OCI-LY7 (cell line): ENCODE data around the gene OR8B3. TPM values are rescaled to one million over a fixed set of nuclear protein-coding genes. Genes with fewer than 3 reads are reported as not detected.

Source experiments
- BruUV-seq: library from RNA; stranded (reverse); fragments of 400-500 nt; replicated peaks from 2 replicates; lab custom pipeline; 2021; lab: Mats Ljungman, UMichigan
- CTCF ChIA-PET: fragments of 300-600 bp; sonication (Branson Sonifier 250); formaldehyde crosslinking; loops from one replicate; lab custom pipeline; 2022; ENCODE audit warnings: antibody characterized with exemption; ENCODE audit not compliant: unreplicated experiment; lab: Charles Lee
- POLR2A ChIA-PET: fragments of 300-600 bp; sonication (Branson Sonifier 250); formaldehyde crosslinking; loops from one replicate; lab custom pipeline; 2022; ENCODE audit warnings: antibody characterized with exemption; lab: Charles Lee
- DNase-seq: peaks from one replicate; pipeline ENCODE4 v3.0.0-alpha.2; 2015; ENCODE audit warnings: low spot score
- H2AFZ ChIP-seq: fragments of 200-600 bp; sonication (generic), shearing (Covaris generic); 2 replicates; pipeline ENCODE4 v1.6.1; 2014; ENCODE audit warnings: mild to moderate bottlenecking, antibody characterized with exemption, low read length, moderate library complexity
- H3K27ac ChIP-seq: fragments of 200-600 bp; sonication (generic); 2 replicates; pipeline ENCODE4 v1.5.1; 2014; ENCODE audit warnings: mixed run types, low read depth, mild to moderate bottlenecking, moderate library complexity, low read length, inconsistent platforms; ENCODE audit not compliant: poor library complexity, severe bottlenecking
- H3K36me3 ChIP-seq: fragments of 200-600 bp; sonication (generic); 2 replicates; pipeline ENCODE4 v1.6.1; 2014; ENCODE audit warnings: mild to moderate bottlenecking, antibody characterized with exemption, low read length, moderate library complexity, mixed read lengths; ENCODE audit not compliant: insufficient read depth
- H3K4me1 ChIP-seq: fragments of 200-600 bp; sonication (generic); 2 replicates; pipeline ENCODE4 v1.5.1; 2014; ENCODE audit warnings: mild to moderate bottlenecking, low read length; ENCODE audit not compliant: insufficient read depth, poor library complexity, severe bottlenecking
- H3K4me2 ChIP-seq: fragments of 200-600 bp; sonication (generic); 2 replicates; pipeline ENCODE4 v1.6.1; 2014; ENCODE audit warnings: mild to moderate bottlenecking, low read length
- H3K4me3 ChIP-seq: fragments of 200-600 bp; sonication (generic); 2 replicates; pipeline ENCODE4 v1.5.1; 2014; ENCODE audit warnings: mild to moderate bottlenecking, low read depth, low read length; ENCODE audit not compliant: poor library complexity, severe bottlenecking
- H3K79me2 ChIP-seq: fragments of 200-600 bp; sonication (generic); 2 replicates; pipeline ENCODE4 v1.6.1; 2016; ENCODE audit warnings: low read depth, mild to moderate bottlenecking, low read length, moderate library complexity, mixed read lengths; ENCODE audit not compliant: insufficient read depth
- H3K9me2 ChIP-seq: fragments of 200-600 bp; sonication (generic); 2 replicates; pipeline ENCODE4 v1.6.1; 2016; ENCODE audit warnings: mild to moderate bottlenecking, low read length, mixed read lengths; ENCODE audit not compliant: insufficient read depth
- H3K9me3 ChIP-seq: fragments of 200-600 bp; sonication (generic); 2 replicates; pipeline ENCODE4 v1.6.1; 2014; ENCODE audit warnings: mild to moderate bottlenecking, mixed run types, low read length, mixed read lengths
- H4K20me1 ChIP-seq: fragments of 200-600 bp; sonication (generic); 2 replicates; pipeline ENCODE4 v1.6.1; 2014; ENCODE audit warnings: mild to moderate bottlenecking, antibody characterized with exemption, low read length, moderate library complexity, mixed read lengths; ENCODE audit not compliant: insufficient read depth
- EZH2phosphoT487 ChIP-seq: fragments of 200-600 bp; sonication (generic); IDR thresholded peaks from 2 replicates; pipeline ENCODE4 v1.6.1; 2018; ENCODE audit warnings: low read depth, borderline replicate concordance, mild to moderate bottlenecking, mixed run types, antibody characterized with exemption, low read length, moderate library complexity, mixed read lengths
- intact Hi-C: fragments of 100-400 bp; cut with micrococcal nuclease; formaldehyde crosslinking; loops from one replicate; pipeline ENCODE4 v1.10.0; 2022; ENCODE audit not compliant: unreplicated experiment
- total RNA-seq, 2 experiments: library from RNA; depleted of rRNA in 1 of 2; stranded (reverse); fragments of >200 nt in 1 of 2; shearing (Covaris generic) in 1 of 2; gene quantifications; 2 replicates each; pipeline ENCODE4 v1.2.3, GENCODE V29; 2014 to 2022
- TF ChIP-seq, protein P1 (sequence below): fragments of 200-600 bp; sonication (generic); conservative IDR thresholded peaks from 2 replicates; pipeline ENCODE4 v1.5.1; 2014; ENCODE audit warnings: mild to moderate bottlenecking, antibody characterized with exemption, low read length, moderate library complexity, mixed read lengths

The OR8B3 gene
- total RNA-seq, 2 experiments from 2014 or later: not detected

DNA sequence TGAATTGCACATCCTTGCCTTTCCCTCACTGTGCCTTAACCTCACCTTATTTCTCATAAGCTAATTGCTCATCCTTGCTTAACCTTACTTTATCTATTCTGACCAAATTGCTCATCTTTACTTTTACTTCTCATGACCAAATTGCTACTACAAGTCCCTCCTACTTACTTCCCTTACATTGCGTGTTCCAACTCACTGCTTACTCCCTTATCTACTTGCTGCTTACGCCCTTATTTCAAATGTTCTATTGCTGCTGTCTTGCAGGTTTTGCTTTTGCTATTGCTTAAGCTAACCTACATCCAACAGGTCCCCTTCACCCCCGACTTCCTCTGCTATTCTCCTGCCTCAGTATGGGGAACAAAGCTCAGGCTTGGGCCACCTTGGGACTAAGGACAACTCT, 22.5 kb downstream of the OR8B3 start:
- Histone ChIP-seq H3K4me2 (no peak overlapping the region), H3K27ac (no peak overlapping the region), H2AFZ (no peak overlapping the region), H3K4me3 (no peak overlapping the region), H3K9me3 (no peaks in the 10 kb centered on the region), H4K20me1 (no peaks in the 10 kb centered on the region), H3K4me1 (no peaks in the 10 kb centered on the region), H3K36me3 (no peaks in the 10 kb centered on the region), H3K9me2 (no peaks in the 10 kb centered on the region), H3K79me2 (no peaks in the 10 kb centered on the region)
- DNase-seq: no peak
- no TSS peak for BruUV-seq
- ChIA-PET CTCF (no interaction called here), POLR2A (no interaction called here)
- no peak for TF ChIP-seq EZH2phosphoT487
- TF ChIP-seq, protein P1, sequence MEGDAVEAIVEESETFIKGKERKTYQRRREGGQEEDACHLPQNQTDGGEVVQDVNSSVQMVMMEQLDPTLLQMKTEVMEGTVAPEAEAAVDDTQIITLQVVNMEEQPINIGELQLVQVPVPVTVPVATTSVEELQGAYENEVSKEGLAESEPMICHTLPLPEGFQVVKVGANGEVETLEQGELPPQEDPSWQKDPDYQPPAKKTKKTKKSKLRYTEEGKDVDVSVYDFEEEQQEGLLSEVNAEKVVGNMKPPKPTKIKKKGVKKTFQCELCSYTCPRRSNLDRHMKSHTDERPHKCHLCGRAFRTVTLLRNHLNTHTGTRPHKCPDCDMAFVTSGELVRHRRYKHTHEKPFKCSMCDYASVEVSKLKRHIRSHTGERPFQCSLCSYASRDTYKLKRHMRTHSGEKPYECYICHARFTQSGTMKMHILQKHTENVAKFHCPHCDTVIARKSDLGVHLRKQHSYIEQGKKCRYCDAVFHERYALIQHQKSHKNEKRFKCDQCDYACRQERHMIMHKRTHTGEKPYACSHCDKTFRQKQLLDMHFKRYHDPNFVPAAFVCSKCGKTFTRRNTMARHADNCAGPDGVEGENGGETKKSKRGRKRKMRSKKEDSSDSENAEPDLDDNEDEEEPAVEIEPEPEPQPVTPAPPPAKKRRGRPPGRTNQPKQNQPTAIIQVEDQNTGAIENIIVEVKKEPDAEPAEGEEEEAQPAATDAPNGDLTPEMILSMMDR: no peak
- intact Hi-C loops: no loop called here

- no peak for TF ChIP-seq EZH2phosphoT487
- TF ChIP-seq, protein P1: no peak
- BruUV-seq: no TSS peak
- Histone ChIP-seq H3K36me3 (no peaks in the 10 kb centered on the region), H3K4me3 (no peak overlapping the region), H3K27ac (no peak overlapping the region), H4K20me1 (no peaks in the 10 kb centered on the region), H3K9me3 (no peaks in the 10 kb centered on the region), H3K4me1 (no peaks in the 10 kb centered on the region), H3K79me2 (no peaks in the 10 kb centered on the region), H3K9me2 (no peaks in the 10 kb centered on the region), H3K4me2 (no peak overlapping the region), H2AFZ (no peak overlapping the region)
- DNase-seq: no peak
- POLR2A ChIA-PET: interaction anchor here (0.6 to 1.0 kb wide), 2 partner anchors 10 to 13 kb away, joined by 3 to 4 read pairs; no protein-coding TSS in a partner anchor
- intact Hi-C loops: no loop called here
- CTCF ChIA-PET: no interaction called here
These were observed 39.3 kb downstream of the OR8B3 start for GRCh38 chr11:124359566-124359965.

- H3K9me2 ChIP-seq: no peaks in the 10 kb centered on the region
- DNase-seq: no peak
These were observed 52.4 kb downstream of the OR8B3 start for GRCh38 chr11:124346311-124346955.

More at GRCh38 chr11:124346311-124346955, 52.4 kb downstream of the OR8B3 start:
- Histone ChIP-seq H3K4me1 (no peaks in the 10 kb centered on the region), H3K9me3 (no peaks in the 10 kb centered on the region), H4K20me1 (no peaks in the 10 kb centered on the region), H3K79me2 (no peaks in the 10 kb centered on the region), H3K36me3 (no peaks in the 10 kb centered on the region), H3K4me3 (no peak overlapping the region), H3K27ac (no peak overlapping the region), H3K4me2 (no peak overlapping the region), H2AFZ (no peak overlapping the region)
- ChIA-PET POLR2A (interaction anchor here (1.6 kb wide), 1 partner anchor 14 kb away, joined by 7 read pairs; no protein-coding TSS in a partner anchor), CTCF (no interaction called here)
- intact Hi-C loops: no loop called here
- no TSS peak for BruUV-seq
- TF ChIP-seq EZH2phosphoT487: no peak
- TF ChIP-seq, protein P1: no peak
